ENCODE results near the gene GZMM.

The GZMM gene

DNA sequence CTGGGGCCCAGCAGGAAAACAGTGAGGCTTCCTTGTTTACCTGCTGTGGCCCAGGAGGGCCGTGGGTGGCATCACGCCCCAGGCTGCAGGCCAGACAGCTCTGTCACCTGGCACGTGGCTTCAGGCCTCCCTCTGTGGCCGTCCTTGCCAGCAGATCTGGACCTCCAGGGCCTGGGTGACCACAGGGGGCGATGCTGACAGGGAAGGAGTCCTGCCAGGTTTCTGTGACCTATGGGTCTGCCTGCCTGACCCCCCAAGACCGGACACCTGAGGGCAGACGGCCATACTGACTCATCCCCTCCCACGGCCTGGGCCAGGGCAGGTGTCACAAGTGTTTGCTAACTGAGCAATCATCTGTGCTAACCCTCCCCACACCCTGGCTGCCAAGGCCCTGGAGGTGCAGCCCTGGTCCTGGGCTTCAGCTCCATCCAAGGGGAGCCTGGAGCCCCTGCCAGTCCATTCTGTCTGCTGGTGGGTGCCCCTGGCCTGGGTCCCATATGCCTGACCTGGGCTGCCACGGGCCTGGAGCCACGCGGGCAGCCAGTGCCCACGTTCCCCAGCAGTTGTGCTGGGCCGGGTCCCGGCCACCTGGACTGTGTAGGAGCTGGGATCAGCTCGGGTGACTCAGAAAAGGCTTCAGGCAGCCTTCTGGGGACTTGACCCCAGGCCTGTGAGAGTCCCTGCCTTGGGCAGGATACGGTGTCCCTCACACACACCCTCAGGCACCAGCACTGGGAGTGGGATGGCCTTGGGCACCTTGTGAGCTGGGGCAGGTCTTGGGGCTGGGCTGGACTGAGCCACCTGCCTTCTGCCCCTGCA is 8.6 kb upstream of the GZMM start:
- no peak for DNase-seq

DNA sequence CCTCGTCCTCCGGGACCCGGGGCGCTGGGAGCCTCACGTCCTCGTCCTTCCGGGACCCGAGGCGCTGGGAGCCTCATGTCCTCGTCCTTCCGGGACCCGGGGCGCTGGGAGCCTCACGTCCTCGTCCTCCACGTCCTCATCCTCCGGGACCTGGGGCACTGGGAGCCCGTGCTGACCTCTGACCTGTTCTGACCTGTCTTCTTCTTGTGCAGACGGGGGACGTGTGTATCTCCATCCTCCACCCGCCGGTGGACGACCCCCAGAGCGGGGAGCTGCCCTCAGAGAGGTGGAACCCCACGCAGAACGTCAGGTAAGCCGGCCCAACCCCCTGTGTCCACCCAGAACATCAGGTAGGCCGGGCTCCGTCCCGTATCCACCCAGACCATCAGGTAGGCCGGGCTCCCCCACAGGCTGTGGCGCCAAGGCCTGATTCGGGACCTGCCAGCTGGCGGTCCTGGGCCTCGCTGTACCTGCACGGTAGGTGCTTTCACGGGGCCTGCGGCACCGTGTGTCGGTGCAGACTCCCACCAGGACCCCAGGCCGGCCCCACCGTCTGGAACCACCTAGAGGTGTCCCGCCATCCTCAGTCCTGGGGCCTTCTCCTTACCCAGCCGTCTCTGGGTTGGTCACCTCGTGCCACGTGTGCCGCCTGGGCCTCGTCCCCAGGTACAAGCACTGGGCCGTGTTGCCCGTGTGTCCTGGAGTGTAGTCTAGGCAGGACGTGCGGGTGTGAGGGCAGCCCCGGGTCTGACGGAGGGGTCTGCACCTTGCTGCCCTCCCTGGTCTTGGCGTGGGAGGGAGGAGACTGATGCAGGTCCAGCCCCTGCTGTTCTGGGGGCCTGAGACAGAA is 7.6 kb upstream of the GZMM start:
- DNase-seq = no peak

DNA sequence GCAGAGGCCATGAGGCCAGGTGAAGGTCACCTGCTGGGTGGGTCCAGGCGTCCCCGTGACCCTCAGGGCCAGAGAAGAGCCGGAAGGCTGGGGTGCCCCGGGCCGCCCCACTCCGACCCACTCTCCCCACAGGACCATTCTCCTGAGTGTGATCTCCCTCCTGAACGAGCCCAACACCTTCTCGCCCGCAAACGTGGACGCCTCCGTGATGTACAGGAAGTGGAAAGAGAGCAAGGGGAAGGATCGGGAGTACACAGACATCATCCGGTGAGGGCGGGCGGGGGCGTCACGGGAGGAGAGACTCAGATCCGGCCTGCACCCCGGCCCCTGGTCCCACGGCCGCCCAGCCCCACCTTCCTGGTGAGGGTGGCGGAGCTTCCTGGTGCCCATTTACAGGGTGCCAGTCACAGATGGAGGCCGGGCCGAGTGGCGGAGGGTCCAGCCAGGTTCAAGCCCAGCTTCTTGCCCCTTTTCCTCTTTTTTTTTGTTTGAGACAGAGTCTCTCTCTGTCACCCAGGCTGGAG is 6.9 kb upstream of the GZMM start:
- DNase-seq = no peak

DNA sequence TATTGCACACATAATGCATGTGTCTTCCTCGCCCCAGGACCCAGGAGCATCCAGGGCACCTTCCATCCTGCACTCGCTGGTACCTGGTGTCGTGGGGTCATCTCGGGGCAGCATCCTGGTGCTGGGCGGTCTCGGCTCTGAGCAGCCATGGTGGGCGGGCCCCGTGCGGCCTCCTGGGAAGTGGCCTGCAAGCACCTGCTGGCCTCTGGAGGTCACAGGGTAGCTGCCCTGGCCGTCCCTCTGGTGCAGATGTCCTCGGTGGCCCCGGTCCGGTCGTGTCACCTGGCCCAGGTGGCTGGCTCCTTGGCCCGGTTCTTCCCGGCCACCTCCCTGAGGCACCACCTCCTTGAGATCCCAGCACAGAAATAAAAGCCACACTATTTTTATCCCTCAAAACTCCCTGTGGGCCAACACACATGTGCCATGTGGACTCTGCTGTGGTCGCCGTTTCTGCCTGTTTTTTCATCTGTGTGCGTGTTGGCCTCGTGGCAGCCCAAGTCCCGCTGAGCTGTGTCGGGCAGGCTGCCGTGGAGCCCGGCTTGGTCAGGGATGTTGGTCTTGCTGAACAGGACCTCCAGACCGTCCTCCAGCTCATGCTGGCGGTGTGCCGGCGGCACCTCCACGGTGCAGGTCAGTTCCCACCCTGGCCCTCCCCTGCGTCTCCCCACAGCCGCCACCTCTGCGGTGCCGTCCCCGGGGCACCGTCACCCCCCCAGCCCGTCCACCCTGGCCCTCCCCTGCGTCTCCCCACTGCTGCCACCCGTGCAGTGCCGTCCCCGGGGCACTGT is 5.0 kb upstream of the GZMM start:
- DNase-seq = no peak

DNA sequence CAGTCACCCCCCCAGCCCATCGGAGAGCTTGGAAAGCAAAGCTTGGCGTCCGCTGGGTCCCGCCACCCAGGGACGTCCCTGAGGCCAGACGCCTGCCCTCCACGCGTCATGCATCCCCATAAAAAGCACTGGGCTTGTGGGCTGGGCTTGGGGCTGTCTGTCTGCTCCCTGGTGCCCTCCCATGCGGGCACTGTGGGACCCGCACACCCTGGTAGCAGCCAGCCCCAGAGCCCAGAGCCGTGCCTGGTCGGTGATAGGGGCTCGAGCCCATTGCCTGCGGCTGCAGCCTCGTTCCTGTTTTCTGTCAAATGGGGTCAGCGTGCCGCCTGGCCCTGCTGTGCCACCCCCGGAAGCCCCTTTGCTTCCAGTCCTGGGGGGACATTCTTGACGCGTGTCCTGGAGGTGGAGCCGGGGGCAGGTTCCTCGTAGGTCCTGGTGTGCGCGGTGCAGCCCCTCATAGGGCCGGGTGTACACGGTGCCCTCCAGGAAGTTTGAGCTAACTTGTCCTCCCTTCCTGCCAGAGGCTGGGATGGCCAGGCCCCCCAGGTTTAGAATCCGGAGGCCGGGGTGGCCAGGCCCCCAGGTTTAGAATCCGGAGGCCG is 4.3 kb upstream of the GZMM start:
- DNase-seq = no peak

DNA sequence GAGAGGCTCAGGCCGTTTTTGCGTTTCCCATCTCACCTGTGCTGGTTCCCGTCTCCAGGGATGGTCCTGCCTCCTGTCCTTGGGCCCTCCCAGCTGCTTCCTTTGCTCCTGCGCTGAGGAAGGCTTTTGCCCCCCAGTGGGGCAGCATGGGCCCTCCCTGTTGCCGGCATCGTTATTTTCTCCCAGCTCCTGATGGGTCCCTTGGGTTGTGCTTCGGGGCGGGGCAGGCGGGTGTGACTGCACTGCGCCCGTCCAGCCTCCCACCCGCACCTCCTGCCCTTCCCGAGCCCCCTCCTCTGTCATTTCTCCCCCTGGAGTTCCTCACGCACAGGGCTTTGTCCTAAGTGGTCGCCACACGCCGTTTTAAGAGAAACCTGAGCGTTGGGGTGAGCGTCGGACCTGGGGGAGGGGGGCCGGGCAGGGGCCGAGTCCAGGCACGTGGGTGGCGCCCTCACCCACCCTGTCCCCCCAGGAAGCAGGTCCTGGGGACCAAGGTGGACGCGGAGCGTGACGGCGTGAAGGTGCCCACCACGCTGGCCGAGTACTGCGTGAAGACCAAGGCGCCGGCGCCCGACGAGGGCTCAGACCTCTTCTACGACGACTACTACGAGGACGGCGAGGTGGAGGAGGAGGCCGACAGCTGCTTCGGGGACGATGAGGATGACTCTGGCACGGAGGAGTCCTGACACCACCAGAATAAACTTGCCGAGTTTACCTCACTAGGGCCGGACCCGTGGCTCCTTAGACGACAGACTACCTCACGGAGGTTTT is 2.8 kb upstream of the GZMM start:
- DNase-seq = no peak

DNA sequence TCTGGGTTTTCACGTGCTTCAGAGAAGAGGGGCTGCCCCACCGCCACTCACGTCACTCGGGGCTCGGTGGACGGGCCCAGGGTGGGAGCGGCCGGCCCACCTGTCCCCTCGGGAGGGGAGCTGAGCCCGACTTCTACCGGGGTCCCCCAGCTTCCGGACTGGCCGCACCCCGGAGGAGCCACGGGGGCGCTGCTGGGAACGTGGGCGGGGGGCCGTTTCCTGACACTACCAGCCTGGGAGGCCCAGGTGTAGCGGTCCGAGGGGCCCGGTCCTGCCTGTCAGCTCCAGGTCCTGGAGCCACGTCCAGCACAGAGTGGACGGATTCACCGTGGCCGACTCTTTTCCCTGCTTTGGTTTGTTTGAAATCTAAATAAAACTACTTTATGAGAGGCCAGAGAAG is 2.2 kb upstream of the GZMM start:
- no peak for DNase-seq

DNA sequence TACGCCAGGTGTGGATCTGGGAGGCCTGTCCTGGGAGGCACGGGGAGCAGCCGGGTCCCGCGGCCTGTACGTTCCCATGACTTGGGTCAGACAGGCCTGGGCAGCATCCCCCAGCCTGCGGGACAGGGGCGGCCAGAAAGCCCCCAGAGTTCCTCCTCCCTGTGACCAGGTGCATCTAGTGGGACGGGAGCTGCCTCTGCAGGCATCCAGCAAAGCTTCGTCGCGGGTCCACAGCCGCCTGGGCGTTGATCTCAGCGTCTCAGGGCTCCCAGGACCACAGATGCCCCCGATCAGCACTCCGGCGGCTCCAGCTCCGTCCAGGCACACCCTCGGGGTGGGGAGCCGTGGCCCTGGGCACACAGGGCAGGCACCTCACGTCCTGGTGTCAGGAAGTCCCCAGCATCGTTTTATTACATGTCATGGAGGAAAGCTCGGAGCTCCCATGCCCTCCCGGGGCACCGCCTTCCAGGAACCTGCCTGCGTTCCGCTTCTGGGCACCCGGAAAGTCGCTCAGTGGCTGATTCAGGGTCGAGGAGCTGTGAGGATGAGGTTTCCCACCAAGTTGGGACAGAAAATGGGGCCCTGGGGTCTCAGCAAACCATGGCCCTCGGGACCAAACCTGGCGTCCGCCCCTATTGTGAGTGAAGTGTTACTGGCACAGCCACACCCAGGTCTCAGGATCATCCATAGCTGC is 1.5 kb upstream of the GZMM start:
- DNase-seq = no peak

DNA sequence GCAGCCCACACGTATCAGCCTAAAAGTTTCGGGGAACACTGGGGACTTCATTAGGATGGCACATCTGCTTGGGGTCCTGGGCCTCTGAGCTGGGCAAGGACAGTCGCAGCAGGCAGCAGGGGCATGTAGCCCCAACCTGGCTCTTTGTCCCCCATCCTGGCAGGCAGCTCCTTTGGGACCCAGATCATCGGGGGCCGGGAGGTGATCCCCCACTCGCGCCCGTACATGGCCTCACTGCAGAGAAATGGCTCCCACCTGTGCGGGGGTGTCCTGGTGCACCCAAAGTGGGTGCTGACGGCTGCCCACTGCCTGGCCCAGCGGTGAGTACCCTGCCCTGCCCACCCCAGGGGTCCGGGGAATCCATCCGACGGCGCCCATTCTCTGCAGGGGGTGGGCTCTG is 3.3 kb downstream of the GZMM start:
- no peak for DNase-seq

DNA sequence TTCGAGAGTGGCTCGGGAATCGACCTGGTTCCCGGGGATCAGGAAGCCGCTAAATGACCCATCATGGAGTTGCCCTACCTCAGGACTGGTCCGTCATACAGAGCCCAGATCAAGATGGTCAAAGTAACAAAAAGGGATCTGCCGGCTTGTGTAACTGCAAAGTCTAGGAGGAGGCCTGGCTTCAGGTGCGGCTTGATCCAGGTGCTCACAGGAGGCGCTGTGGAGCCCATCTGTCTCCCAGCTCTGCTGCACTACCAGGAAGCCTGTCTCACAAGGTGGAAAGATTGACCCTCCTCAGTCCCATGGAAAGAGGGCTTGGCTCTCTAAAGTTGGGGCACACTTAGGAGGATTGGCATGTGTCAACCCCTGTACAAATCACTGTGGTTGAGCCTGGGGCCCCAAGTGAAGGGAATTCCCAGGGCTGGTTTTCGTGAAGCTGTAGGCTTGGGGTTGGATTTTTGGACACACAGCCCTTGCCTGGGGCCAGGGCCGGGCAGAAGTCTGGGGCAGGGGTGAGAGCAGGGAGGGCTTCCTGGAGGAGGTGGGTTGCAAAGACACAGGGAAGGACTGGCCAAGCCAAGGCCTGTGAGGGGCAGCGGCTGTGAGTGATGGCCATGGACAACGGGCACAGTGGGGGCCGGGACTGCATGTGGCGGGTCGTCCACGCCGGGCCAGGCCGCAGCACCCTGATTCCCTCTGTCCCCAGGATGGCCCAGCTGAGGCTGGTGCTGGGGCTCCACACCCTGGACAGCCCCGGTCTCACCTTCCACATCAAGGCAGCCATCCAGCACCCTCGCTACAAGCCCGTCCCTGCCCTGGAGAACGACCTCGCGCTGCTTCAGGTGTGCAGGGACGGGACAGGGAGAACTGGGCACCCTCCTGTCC is 4.2 kb downstream of the GZMM start:
- no peak for DNase-seq

DNA sequence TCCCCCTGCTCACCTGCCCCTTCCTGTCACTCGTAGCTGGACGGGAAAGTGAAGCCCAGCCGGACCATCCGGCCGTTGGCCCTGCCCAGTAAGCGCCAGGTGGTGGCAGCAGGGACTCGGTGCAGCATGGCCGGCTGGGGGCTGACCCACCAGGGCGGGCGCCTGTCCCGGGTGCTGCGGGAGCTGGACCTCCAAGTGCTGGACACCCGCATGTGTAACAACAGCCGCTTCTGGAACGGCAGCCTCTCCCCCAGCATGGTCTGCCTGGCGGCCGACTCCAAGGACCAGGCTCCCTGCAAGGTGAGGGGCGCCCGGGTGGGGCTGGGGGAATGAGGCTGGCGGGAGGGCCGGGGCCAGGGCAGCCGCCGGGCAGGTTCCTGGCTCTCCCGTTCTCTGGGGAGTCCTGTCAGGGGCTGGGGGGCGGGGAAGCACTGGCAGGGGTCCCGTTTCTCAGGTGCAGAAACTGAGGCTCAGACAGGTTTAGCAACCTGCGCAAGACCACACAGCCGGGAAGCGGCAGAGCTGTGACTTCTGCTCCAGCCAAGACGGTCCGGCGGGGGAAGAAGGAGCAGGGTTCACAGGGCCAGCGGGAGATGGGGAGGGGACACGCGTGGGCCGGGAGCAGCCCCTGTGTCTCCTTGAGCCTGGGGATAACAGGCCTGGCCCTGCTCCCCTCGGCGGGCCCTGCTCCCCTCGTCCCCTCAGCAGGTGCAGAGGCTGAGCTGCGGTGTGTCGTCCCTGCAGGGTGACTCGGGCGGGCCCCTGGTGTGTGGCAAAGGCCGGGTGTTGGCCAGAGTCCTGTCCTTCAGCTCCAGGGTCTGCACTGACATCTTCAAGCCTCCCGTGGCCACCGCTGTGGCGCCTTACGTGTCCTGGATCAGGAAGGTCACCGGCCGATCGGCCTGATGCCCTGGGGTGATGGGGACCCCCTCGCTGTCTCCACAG is 5.3 kb downstream of the GZMM start:
- no peak for DNase-seq

DNA sequence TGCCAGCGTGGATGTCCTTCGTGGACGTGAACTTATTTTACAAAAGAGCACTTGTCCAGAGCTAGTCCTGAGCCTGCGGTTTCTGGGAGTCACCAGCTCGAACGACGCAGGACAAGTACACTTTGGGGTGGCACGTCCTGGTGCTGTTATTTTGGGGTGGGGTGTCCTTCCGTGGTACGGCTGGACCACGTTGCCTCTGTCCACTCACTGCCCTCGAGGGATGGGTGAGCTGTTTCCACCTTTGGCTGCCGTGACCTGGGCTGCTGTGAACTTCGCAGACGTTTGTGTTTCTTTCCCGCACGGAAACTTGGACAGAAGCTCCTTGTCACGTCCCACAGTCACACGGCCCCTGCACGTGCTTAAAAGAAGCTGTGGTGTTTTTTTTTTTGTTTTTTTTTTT is 11.0 kb downstream of the GZMM start:
- no peak for DNase-seq

DNA sequence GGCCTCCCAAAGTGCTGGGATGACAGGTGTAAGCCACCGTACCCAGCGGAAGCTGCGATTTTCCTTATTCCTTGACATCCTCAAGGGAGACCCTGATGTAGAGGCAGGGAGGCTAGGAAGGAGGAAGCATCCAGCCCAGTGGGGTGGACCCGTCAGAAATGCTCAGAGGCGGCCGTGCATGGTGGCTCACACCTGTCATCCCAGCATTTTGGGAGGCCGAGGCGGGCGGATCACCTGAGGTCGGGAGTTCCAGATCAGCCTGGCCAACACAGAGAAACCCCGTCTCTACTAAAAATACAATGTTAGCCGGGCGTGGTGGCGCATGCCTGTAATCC is 11.6 kb downstream of the GZMM start:
- no peak for DNase-seq

DNA sequence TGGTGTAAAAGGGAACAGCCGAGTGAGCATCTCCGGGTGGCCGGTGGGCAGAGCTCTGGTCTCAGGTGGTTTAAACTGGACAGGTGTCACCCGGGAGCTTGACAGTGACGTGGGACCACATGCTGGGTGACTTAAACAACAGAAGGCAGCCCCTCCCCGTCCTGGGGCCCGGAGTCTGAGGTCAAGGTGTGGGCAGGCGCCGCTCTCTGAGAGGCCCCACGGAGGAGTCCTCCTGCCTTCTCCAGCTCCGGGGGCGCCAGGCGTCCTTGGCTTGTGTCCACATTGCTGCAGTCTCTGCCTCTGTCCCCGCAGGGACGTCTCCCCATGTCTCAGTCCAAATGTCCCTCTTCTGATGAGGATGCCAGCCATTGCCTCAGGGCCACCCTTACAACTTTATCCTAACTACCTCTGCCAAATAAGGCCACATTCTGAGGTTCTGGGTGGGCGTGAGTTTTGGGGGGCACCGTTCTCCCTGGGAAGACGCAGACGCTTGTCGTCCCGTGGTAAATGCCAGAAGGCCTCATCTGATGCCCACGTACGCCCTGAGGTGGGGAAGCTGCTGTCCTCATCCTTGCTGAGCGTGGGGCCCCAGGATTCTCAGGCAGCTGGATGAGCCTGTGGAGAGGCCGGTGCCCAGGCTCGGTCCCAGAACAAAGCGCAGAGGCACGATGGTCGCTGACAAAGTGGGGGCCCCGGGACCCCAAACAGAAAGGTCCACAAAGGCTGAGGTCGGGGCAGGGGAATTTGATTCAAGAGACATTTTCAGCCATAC is 12.9 kb downstream of the GZMM start:
- DNase-seq = no peak

DNA sequence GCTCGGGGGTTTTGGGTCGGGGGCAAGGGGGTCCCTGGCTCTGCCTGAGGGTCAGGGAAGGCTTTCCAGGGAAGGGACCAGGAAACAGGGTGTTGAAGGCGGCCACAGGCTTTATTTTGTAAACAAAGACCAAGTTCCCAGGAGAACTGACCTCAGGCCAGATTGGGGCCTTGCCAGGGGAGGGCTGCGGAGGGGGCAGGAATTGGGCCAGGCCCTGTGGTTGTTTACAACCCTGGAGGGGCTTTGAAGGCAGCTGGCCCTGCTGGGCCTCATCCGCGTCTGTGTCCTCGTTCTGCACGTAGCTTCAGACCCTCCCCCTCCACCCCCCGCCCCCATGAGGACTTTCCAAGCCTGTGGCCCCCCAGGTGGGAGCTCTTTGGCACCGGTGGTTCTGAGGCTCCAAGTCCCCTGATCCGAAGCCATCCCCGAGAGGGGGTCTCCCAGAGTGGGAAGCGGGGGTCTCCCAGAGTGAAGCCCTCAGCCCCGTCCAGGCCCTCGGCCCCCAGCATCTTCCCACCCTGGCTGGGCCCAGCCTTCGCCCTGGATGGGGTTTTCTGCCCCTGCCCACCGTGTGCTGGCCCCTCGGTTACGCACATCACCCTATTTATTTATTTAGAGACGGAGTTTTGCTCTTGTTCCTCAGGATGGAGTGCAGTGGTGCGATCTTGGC is 15.1 kb downstream of the GZMM start:
- no peak for DNase-seq

DNA sequence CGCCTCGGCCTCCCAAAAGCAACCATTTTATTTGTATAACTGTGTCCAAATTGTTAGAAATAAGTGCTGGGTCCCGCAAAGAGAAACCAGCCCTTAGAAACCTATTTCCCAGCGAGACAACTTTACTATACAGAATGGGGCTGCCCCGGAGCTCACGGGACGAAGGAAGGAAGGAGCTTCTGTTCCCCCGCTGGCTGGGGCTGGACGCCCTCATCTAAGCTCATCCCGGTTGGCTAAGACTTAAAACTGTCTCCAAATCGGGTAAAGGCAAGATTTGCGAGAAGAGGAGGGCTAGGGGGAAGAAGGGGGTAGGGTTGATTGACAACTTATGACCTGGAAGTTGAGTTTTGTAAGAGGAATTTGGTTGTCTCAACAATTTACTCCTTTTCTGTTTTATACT is 16.3 kb downstream of the GZMM start:
- no peak for DNase-seq

DNA sequence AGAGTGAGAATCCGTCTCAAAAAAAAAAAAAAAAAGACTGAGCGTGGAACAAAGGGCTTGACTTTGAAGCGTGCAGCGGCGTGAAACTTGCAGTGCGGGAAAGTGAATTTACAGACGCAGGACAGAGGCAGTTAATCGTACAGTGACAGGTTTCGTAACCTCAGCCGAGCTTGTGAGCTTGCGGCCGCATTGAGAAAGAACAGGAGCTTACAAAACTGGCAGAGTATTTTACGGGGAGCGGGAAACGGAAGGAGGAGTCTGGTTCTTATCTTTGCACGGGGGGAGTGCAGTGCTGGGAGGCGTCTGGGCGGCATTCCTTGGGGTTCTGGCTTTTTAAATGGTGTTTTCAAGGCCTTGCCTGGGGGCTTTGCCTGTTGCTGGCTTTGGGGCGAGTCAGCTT is 22.6 kb downstream of the GZMM start:
- no peak for DNase-seq

DNA sequence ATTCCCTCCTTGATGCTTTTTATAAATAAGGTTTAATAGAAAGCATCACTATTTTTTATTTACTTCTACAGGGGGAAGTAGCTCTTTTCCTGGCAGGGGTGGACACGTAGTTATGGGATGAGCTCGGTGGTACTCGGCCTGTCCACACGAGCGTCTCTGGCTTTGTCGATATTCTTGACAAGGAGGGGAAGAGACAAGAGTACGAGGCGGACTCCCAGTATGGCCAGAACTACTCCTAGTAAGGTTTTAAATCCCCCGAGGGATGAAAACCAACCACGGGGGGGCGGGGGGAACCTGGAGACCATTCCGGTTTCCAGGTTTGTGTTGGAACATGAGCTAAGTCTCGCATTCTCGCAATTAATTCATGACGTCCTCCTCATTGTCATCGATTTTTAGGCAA is 23.0 kb downstream of the GZMM start:
- DNase-seq = no peak

Measured in NCI-H446 treated with DMSO at 0.1 percent for 48 hours (cell line).